K562 (cell line): Measurements from ENCODE around the gene EEF1AKMT1.

Source experiments
- CBFA2T2 ChIP-seq: fragments of 450-650 bp; conservative IDR thresholded peaks from 2 replicates; pipeline ENCODE4 v1.6.1; 2017; ENCODE audit warnings: mild to moderate bottlenecking
- ETV6 ChIP-seq, 3 experiments: fragments of 150-350 bp in 1 of 3; sonication (generic) in 1 of 3; formaldehyde crosslinking in 1 of 3; IDR thresholded peaks; 2 replicates each; pipeline versions ENCODE4 v1.6.1 to v1.8.0; 2014 to 2022; ENCODE audit warnings: borderline replicate concordance in 2 of 3, low read depth in 2 of 3, antibody characterized with exemption in 1 of 3, low read length in 1 of 3, mild to moderate bottlenecking in 1 of 3, missing genetic modification reagents in 1 of 3
- EZH2 ChIP-seq: IDR thresholded peaks from 2 replicates; pipeline ENCODE4 v1.6.1; 2012; ENCODE audit warnings: low read depth, mild to moderate bottlenecking, inconsistent platforms, low read length, borderline replicate concordance
- JUND ChIP-seq, 2 experiments: IDR thresholded peaks; 2 replicates in 1 of 2; 3 replicates in 1 of 2; pipeline ENCODE4 v1.6.1; 2011; ENCODE audit warnings: borderline replicate concordance in 2 of 2, low read depth in 2 of 2, low read length in 2 of 2, improper control_type of control experiment in 1 of 2, missing biosample characterization in 1 of 2, missing genetic modification characterization in 1 of 2, missing genetic modification reagents in 1 of 2
- MAZ ChIP-seq, 2 experiments: fragments of 450-650 bp in 1 of 2; sonication (generic) in 1 of 2; formaldehyde crosslinking; IDR thresholded peaks in 1 of 2; conservative IDR thresholded peaks in 1 of 2; 2 replicates each; pipeline versions ENCODE4 v1.4.0 to v1.5.0; 2020; ENCODE audit warnings: mild to moderate bottlenecking in 1 of 2, missing genetic modification reagents in 1 of 2
- MTA1 ChIP-seq: fragments of 450-650 bp; IDR thresholded peaks from 2 replicates; pipeline ENCODE4 v1.6.1; 2017; ENCODE audit warnings: borderline replicate concordance
- POLR3A ChIP-seq: IDR thresholded peaks from 2 replicates; pipeline ENCODE4 v1.6.1; 2011; ENCODE audit warnings: borderline replicate concordance, mild to moderate bottlenecking, moderate library complexity; ENCODE audit not compliant: insufficient read length, insufficient read depth; ENCODE audit errors: extremely low read depth
- SREBF1 ChIP-seq: fragments of 150-350 bp; IDR thresholded peaks from 2 replicates; pipeline ENCODE4 v1.6.1; 2014; ENCODE audit warnings: antibody characterized with exemption, low read depth, low read length, borderline replicate concordance
- TOE1 ChIP-seq, 2 experiments: fragments of 450-650 bp in 1 of 2; sonication (generic) in 1 of 2; formaldehyde crosslinking in 1 of 2; IDR thresholded peaks; 2 replicates each; pipeline versions ENCODE4 v1.7.1 to v1.8.0; 2016 to 2022; ENCODE audit warnings: borderline replicate concordance in 2 of 2, mild to moderate bottlenecking in 2 of 2, antibody characterized with exemption in 1 of 2, inconsistent platforms in 1 of 2, low read depth in 1 of 2, missing genetic modification reagents in 1 of 2, moderate library complexity in 1 of 2
- U2AF1 ChIP-seq: fragments of 200-400 bp; formaldehyde crosslinking; optimal IDR thresholded peaks from 2 replicates; pipeline ENCODE3; 2017; ENCODE audit warnings: mild to moderate bottlenecking, low read depth, low read length, moderate library complexity
- TF ChIP-seq, protein P1 (sequence below), 3 experiments: IDR thresholded peaks in 2 of 3; conservative IDR thresholded peaks in 1 of 3; 2 replicates each; pipeline ENCODE4 v1.5.1; 2011 to 2012; ENCODE audit warnings: low read length in 3 of 3, mild to moderate bottlenecking in 3 of 3, control low read depth in 2 of 3, improper control_type of control experiment in 1 of 3, inconsistent platforms in 1 of 3, low read depth in 1 of 3, mixed read lengths in 1 of 3, moderate library complexity in 1 of 3; ENCODE audit not compliant: insufficient read depth in 2 of 3
- TF ChIP-seq, protein P2 (sequence below): fragments of 450-650 bp; formaldehyde crosslinking; IDR thresholded peaks from 2 replicates; pipeline ENCODE4 v1.4.0; 2022; ENCODE audit warnings: missing genetic modification characterization

DNA sequence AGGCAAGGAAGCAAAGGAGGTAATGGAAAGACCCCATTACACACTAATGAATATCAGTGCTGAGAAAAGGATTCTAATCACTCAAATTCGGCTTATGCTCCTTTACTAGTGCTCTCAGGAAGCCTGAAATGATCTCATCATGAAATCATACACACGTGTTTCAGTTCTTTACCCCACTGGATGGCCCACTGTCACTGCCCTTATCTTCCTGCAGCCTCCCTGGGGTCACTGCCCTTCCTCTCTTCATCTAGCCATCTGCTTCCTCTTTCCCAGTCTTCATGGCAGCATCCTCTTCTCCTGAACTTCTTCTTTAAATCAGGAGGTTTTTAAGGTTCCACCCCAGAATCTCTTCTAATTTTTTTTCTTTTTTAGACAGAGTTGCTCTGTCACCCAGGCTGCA lies 27.9 kb upstream of the EEF1AKMT1 start:
- TF ChIP-seq ETV6 (IDR thresholded peaks at IDR 0.05; ENCODE audit: borderline replicate concordance in 1 of 2, low read depth in 2 of 2, low read length in 1 of 2): no peak
- TF ChIP-seq ETV6 (CRISPR knock-in tag; IDR thresholded peaks at IDR 0.05; ENCODE audit: borderline replicate concordance): no peak
- no peak for TF ChIP-seq SREBF1
- TF ChIP-seq CBFA2T2: peak; percentile 40
- TF ChIP-seq POLR3A: no peak
- TF ChIP-seq, protein P1, sequence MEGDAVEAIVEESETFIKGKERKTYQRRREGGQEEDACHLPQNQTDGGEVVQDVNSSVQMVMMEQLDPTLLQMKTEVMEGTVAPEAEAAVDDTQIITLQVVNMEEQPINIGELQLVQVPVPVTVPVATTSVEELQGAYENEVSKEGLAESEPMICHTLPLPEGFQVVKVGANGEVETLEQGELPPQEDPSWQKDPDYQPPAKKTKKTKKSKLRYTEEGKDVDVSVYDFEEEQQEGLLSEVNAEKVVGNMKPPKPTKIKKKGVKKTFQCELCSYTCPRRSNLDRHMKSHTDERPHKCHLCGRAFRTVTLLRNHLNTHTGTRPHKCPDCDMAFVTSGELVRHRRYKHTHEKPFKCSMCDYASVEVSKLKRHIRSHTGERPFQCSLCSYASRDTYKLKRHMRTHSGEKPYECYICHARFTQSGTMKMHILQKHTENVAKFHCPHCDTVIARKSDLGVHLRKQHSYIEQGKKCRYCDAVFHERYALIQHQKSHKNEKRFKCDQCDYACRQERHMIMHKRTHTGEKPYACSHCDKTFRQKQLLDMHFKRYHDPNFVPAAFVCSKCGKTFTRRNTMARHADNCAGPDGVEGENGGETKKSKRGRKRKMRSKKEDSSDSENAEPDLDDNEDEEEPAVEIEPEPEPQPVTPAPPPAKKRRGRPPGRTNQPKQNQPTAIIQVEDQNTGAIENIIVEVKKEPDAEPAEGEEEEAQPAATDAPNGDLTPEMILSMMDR (IDR thresholded peaks at IDR 0.05 in 2 of 3, conservative IDR thresholded peaks at IDR 0.05 in 1 of 3; ENCODE audit: insufficient read depth in 2 of 3, low read depth in 1 of 3, low read length in 3 of 3): no peak
- TF ChIP-seq, protein P2, sequence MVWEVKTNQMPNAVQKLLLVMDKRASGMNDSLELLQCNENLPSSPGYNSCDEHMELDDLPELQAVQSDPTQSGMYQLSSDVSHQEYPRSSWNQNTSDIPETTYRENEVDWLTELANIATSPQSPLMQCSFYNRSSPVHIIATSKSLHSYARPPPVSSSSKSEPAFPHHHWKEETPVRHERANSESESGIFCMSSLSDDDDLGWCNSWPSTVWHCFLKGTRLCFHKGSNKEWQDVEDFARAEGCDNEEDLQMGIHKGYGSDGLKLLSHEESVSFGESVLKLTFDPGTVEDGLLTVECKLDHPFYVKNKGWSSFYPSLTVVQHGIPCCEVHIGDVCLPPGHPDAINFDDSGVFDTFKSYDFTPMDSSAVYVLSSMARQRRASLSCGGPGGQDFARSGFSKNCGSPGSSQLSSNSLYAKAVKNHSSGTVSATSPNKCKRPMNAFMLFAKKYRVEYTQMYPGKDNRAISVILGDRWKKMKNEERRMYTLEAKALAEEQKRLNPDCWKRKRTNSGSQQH (CRISPR knock-in tag): no peak
- TF ChIP-seq U2AF1: no peak
- peak; percentile 74; the same call in 1 of the 2 replicates for TF ChIP-seq JUND (IDR thresholded peaks at IDR 0.05; ENCODE audit: borderline replicate concordance, low read depth, low read length)
- TF ChIP-seq JUND (tag; IDR thresholded peaks at IDR 0.05; ENCODE audit: borderline replicate concordance, low read depth, low read length): peak; percentile 78; the same call in 2 of the 3 replicates
- no peak for TF ChIP-seq TOE1 (IDR thresholded peaks at IDR 0.05; ENCODE audit: borderline replicate concordance)
- TF ChIP-seq TOE1 (CRISPR knock-in tag; IDR thresholded peaks at IDR 0.05; ENCODE audit: borderline replicate concordance, low read depth): no peak
- no peak for TF ChIP-seq EZH2
- no peak for TF ChIP-seq MAZ (CRISPR knock-in tag; conservative IDR thresholded peaks at IDR 0.05 in 1 of 2, IDR thresholded peaks at IDR 0.05 in 1 of 2)
- TF ChIP-seq MTA1: no peak; the same call in 1 of the 2 replicates
